ENCODE data around the gene MAP6. TPM values are rescaled to one million over a fixed set of nuclear protein-coding genes. Genes with fewer than 3 reads are reported as not detected.

The MAP6 gene
- total RNA-seq, 1 donor from 2014 or later: 10.4 TPM

GRCh38 chr11:75570559-75571139 lies 98.2 kb downstream of the MAP6 start:
- DNase-seq (ENCODE audit: low spot score): no peak

- no peak for DNase-seq (ENCODE audit: low spot score)
These were observed 100.1 kb downstream of the MAP6 start for GRCh38 chr11:75568616-75569219.

- DNase-seq (ENCODE audit: low spot score): no peak
These were observed 100.9 kb downstream of the MAP6 start for GRCh38 chr11:75567971-75568370.

GRCh38 chr11:75566763-75567279 lies 102.0 kb downstream of the MAP6 start:
- DNase-seq (ENCODE audit: low spot score): no peak

- DNase-seq (ENCODE audit: low spot score): no peak
These were observed 102.7 kb downstream of the MAP6 start for GRCh38 chr11:75565916-75566762.

GRCh38 chr11:75565221-75565814 lies 103.5 kb downstream of the MAP6 start:
- peak; percentile 76 for DNase-seq (ENCODE audit: low spot score)

GRCh38 chr11:75563978-75564552 lies 104.8 kb downstream of the MAP6 start:
- DNase-seq (ENCODE audit: low spot score): peak; percentile 87

GRCh38 chr11:75563501-75563977 lies 105.3 kb downstream of the MAP6 start:
- DNase-seq (ENCODE audit: low spot score): no peak

- peak; percentile 59 for DNase-seq (ENCODE audit: low spot score)
These were observed 105.9 kb downstream of the MAP6 start for GRCh38 chr11:75562836-75563484.

GRCh38 chr11:75562048-75562835 lies 106.6 kb downstream of the MAP6 start, which contains the start of gene SERPINH1:
Gene SERPINH1 (plus strand): TSS chr11:75562253. CDS start chr11:75566350, 4,097 bp downstream.
- peak; percentile 96 for DNase-seq (ENCODE audit: low spot score)

GRCh38 chr11:75561426-75562047 lies 107.3 kb downstream of the MAP6 start:
- no peak for DNase-seq (ENCODE audit: low spot score)

- DNase-seq (ENCODE audit: low spot score): peak; percentile 76
These were observed 108.2 kb downstream of the MAP6 start for GRCh38 chr11:75560644-75561043.

GRCh38 chr11:75558939-75559843 lies 109.6 kb downstream of the MAP6 start:
- peak; percentile 98 for DNase-seq (ENCODE audit: low spot score)

- DNase-seq (ENCODE audit: low spot score): peak; percentile 99
These were observed 111.0 kb downstream of the MAP6 start for GRCh38 chr11:75557666-75558494.

GRCh38 chr11:75556275-75556674 lies 112.6 kb downstream of the MAP6 start:
- peak; percentile 79 for DNase-seq (ENCODE audit: low spot score)

GRCh38 chr11:75555079-75555811 lies 113.6 kb downstream of the MAP6 start:
- no peak for DNase-seq (ENCODE audit: low spot score)

All from umbilical cord (tissue), 2 donors.